Liver (tissue), 9 donors: ENCODE measurements around the gene ARL6IP4. TPM values are rescaled to one million over a fixed set of nuclear protein-coding genes. Genes with fewer than 3 reads are reported as not detected.

ENCODE experiments used
- DNase-seq: peaks from one replicate; pipeline ENCODE4 v3.0.0-alpha.2; 2017; ENCODE audit warnings: low spot score
- H3K27ac ChIP-seq, 2 donors: one replicate each; pipeline ENCODE4 v1.7.0; 2013; ENCODE audit warnings: inconsistent platforms in 2 of 2, low read length in 2 of 2, control low read depth in 1 of 2, low read depth in 1 of 2, mild to moderate bottlenecking in 1 of 2
- H3K27me3 ChIP-seq, 4 donors: one replicate each; pipeline versions ENCODE4 v1.6.1 to v1.7.0; 2013; ENCODE audit warnings: low read length in 3 of 4, inconsistent platforms in 1 of 4, mild to moderate bottlenecking in 1 of 4, moderate library complexity in 1 of 4; ENCODE audit not compliant: control insufficient read depth in 4 of 4, insufficient read depth in 4 of 4
- H3K36me3 ChIP-seq, 4 donors: one replicate each; pipeline versions ENCODE4 v1.6.1 to v1.7.0; 2013; ENCODE audit warnings: low read length in 3 of 4, mild to moderate bottlenecking in 3 of 4, low read depth in 1 of 4, moderate library complexity in 1 of 4; ENCODE audit not compliant: control insufficient read depth in 4 of 4, insufficient read depth in 3 of 4
- H3K4me1 ChIP-seq, 4 donors: one replicate each; pipeline versions ENCODE4 v1.6.1 to v1.7.0; 2013; ENCODE audit warnings: low read length in 3 of 4, mild to moderate bottlenecking in 3 of 4, moderate library complexity in 1 of 4; ENCODE audit not compliant: control insufficient read depth in 4 of 4, insufficient read depth in 4 of 4
- H3K4me3 ChIP-seq, 3 donors: one replicate each; pipeline versions ENCODE4 v1.6.1 to v1.7.0; 2013; ENCODE audit warnings: low read length in 3 of 3, control low read depth in 1 of 3, low read depth in 1 of 3, mild to moderate bottlenecking in 1 of 3
- H3K9ac ChIP-seq, 2 donors: one replicate each; pipeline ENCODE4 v1.7.0; 2013; ENCODE audit warnings: low read length in 2 of 2, mild to moderate bottlenecking in 2 of 2, moderate library complexity in 2 of 2, control low read depth in 1 of 2, low read depth in 1 of 2
- H3K9me3 ChIP-seq, 4 donors: one replicate each; pipeline versions ENCODE4 v1.6.1 to v1.7.0; 2013; ENCODE audit warnings: low read length in 3 of 4; ENCODE audit not compliant: control insufficient read depth in 4 of 4
- EGR1 ChIP-seq, 2 donors: IDR thresholded peaks; 2 replicates each; pipeline ENCODE4 v1.6.1; 2016 to 2018; ENCODE audit warnings: antibody characterized with exemption in 2 of 2, low read depth in 2 of 2
- FOXA1 ChIP-seq: IDR thresholded peaks from 2 replicates; pipeline ENCODE4 v1.6.1; 2016; ENCODE audit warnings: antibody characterized with exemption
- FOXA2 ChIP-seq: IDR thresholded peaks from 2 replicates; pipeline ENCODE4 v1.6.1; 2016; ENCODE audit warnings: antibody characterized with exemption
- GABPA ChIP-seq, 2 donors: IDR thresholded peaks in 1 of 2; conservative IDR thresholded peaks in 1 of 2; 2 replicates each; pipeline ENCODE4 v1.6.1; 2016; ENCODE audit warnings: antibody characterized with exemption in 2 of 2, mild to moderate bottlenecking in 1 of 2, moderate library complexity in 1 of 2
- RAD21 ChIP-seq, 2 donors: IDR thresholded peaks; 2 replicates each; pipeline ENCODE4 v1.6.1; 2016; ENCODE audit warnings: antibody characterized with exemption in 2 of 2, mild to moderate bottlenecking in 2 of 2
- REST ChIP-seq: IDR thresholded peaks from 2 replicates; pipeline ENCODE4 v1.6.1; 2016; ENCODE audit warnings: antibody characterized with exemption, mild to moderate bottlenecking
- RXRA ChIP-seq, 2 donors: IDR thresholded peaks; 2 replicates each; pipeline ENCODE4 v1.6.1; 2017 to 2018; ENCODE audit warnings: antibody characterized with exemption in 2 of 2, mild to moderate bottlenecking in 1 of 2
- SP1 ChIP-seq: IDR thresholded peaks from 2 replicates; pipeline ENCODE4 v1.6.1; 2018; ENCODE audit warnings: antibody characterized with exemption, mild to moderate bottlenecking
- WGBS: extraction: QIAGEN DNeasy Blood & Tissue Kit; methylation state at CpG from one replicate; pipeline ENCODE4 v1.1.7; 2013; 5-methylcytosine and 5-hydroxymethylcytosine counted together
- polyA plus RNA-seq, 2 donors: library from polyadenylated mRNA; stranded (reverse) in 1 of 2; unstranded in 1 of 2; fragments of 200-250 nt in 1 of 2; fragments of >200 nt in 1 of 2; fragmentation: Nextera tagmentation in 1 of 2; extraction: Ambion mirVana in 1 of 2; gene quantifications; one replicate each; pipeline versions ENCODE4 v1.2.1 to v1.2.3, GENCODE V29; 2013 to 2015
- total RNA-seq, 2 donors: library from RNA; depleted of rRNA; stranded (reverse); fragments of >200 nt; gene quantifications; one replicate each; pipeline ENCODE4 v1.2.3, GENCODE V29; 2014
- TF ChIP-seq, protein P1 (sequence below): fragments of 150-350 bp; IDR thresholded peaks from 2 replicates; pipeline ENCODE4 v1.5.1; 2017; ENCODE audit warnings: improper control_type of control experiment, low read depth, low read length; ENCODE audit not compliant: missing input control
- TF ChIP-seq, protein P2 (sequence below): IDR thresholded peaks from 2 replicates; pipeline ENCODE4 v1.6.1; 2016; ENCODE audit warnings: antibody characterized with exemption
- donor health status: healthy.
- donor health status: healthy.
- donor health status: healthy.
- donor health status: healthy.
- donor health status: healthy.

Gene ARL6IP4
- total and polyA plus RNA-seq, 4 donors: 59.2 to 187 (median 121) TPM

DNA sequence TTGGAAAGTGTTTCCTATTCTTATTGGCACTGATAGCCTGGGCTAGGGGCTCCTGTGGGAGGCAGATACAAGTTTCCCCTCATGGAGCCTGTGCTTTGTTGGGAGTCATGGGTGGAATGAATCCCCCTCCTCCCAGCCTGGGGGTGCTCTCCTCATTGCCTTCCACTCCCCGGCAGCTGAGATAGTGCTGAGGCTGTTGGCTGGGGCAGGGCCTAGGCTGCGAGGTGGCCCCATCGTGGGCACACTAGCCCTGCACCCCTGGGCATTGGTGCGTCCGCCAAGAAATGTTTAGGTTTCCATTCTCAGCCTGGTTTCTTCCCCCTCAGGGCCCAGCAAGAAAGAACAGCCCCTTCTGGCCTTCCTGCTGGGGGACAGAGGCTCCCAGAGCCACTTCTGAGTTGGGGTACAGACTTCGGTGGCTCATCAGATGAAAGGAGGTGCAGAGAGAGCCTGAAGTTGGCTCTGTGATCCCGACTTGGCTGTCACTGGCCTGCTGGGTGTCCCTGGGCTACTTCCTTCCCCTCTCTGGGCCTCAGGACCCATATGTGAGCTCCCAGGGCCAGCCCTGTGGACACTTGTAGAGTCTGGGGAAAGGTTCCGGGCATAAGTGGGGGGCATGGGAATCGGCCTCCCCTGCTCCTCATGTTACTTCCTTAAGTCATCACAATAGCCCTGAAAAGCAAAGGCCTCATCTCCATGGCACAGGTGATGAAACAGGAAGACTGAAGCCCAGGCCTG, 2.7 kb upstream of the ARL6IP4 start:
- Histone ChIP-seq H3K4me3 (no peak overlapping the region), H3K27me3 (no peaks in the 10 kb centered on the region), H3K36me3 (peaks cover 0 to 3% (median 2%) of the 10 kb centered on the region in 4 donors), H3K27ac (no peak overlapping the region), H3K9ac (no peak overlapping the region), H3K4me1 (peaks cover 4 to 74% (median 58%) of the 10 kb centered on the region in 4 donors), H3K9me3 (no peaks in the 10 kb centered on the region)
- TF ChIP-seq RAD21 (IDR thresholded peaks at IDR 0.05): no peak
- no peak for TF ChIP-seq REST
- TF ChIP-seq EGR1 (IDR thresholded peaks at IDR 0.05; ENCODE audit: low read depth in 2 of 2): no peak
- TF ChIP-seq GABPA (IDR thresholded peaks at IDR 0.05 in 1 of 2, conservative IDR thresholded peaks at IDR 0.05 in 1 of 2): no peak
- no peak for TF ChIP-seq FOXA2
- no peak for TF ChIP-seq RXRA (IDR thresholded peaks at IDR 0.05)
- TF ChIP-seq SP1: no peak
- DNase-seq: no peak
- WGBS: 93% methylated on average over 9 of the region's 9 CpGs

DNA sequence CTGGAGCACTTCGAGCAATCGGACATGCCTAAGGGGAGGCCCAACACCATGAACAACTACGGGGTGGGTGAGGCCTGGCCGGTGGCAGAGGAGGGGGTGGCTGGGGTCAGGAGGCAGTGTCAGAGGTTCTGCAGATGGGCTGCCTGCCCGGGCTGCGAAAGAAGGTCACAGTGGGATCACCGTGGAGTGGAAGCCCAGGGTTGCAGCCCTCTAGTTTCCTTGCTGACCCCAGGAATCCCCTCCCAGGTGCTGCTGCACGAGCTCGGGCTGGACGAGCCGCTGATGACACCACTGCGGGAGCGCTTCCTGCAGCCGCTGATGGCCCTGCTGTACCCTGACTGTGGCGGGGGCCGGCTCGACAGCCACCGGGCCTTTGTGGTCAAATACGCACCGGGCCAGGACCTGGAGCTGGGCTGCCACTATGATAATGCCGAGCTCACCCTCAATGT, 1.9 kb upstream of the ARL6IP4 start:
- H3K27me3 ChIP-seq: no peaks in the 10 kb centered on the region
- H3K9ac ChIP-seq: no peak overlapping the region
- no peaks in the 10 kb centered on the region for H3K9me3 ChIP-seq
- 91% methylated on average over 21 of the region's 21 CpGs for WGBS
- no peak overlapping the region for H3K4me3 ChIP-seq
- TF ChIP-seq FOXA2 (no peak), RXRA (IDR thresholded peaks at IDR 0.05) (no peak), FOXA1 (no peak)
- TF ChIP-seq, protein P1, sequence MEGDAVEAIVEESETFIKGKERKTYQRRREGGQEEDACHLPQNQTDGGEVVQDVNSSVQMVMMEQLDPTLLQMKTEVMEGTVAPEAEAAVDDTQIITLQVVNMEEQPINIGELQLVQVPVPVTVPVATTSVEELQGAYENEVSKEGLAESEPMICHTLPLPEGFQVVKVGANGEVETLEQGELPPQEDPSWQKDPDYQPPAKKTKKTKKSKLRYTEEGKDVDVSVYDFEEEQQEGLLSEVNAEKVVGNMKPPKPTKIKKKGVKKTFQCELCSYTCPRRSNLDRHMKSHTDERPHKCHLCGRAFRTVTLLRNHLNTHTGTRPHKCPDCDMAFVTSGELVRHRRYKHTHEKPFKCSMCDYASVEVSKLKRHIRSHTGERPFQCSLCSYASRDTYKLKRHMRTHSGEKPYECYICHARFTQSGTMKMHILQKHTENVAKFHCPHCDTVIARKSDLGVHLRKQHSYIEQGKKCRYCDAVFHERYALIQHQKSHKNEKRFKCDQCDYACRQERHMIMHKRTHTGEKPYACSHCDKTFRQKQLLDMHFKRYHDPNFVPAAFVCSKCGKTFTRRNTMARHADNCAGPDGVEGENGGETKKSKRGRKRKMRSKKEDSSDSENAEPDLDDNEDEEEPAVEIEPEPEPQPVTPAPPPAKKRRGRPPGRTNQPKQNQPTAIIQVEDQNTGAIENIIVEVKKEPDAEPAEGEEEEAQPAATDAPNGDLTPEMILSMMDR: no peak
- TF ChIP-seq, protein P2, sequence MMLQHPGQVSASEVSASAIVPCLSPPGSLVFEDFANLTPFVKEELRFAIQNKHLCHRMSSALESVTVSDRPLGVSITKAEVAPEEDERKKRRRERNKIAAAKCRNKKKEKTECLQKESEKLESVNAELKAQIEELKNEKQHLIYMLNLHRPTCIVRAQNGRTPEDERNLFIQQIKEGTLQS: no peak
- H3K36me3 ChIP-seq: peaks cover 0 to 8% (median 2%) of the 10 kb centered on the region in 4 donors
- peaks cover 4 to 80% (median 65%) of the 10 kb centered on the region in 4 donors for H3K4me1 ChIP-seq
- DNase-seq: no peak
- H3K27ac ChIP-seq: no peak overlapping the region
